Mucosa of descending colon (tissue), 3 donors: ENCODE data around the gene CDK11A. TPM values are rescaled to one million over a fixed set of nuclear protein-coding genes. Genes with fewer than 3 reads are reported as not detected.
A peak's percentile ranks its signal among the peaks of the same experiment; 100 is the strongest.
"Not testable (repeated sequence)": the region's sequence is repeated elsewhere in the genome, so short reads cannot be mapped to it uniquely, and the experiment has no call there.

Experiments
- ATAC-seq: fragments of 200-7000 bp; cut with Tn5 transposase; one replicate; pipeline ENCODE4 v1.9.1; 2020; ENCODE audit warnings: mild to moderate bottlenecking, moderate library complexity
- DNase-seq, 3 donors: peaks; one replicate each; pipeline ENCODE4 v3.0.0-alpha.2; 2020
- H3K36me3 ChIP-seq: fragments of 200-600 bp; one replicate; pipeline ENCODE4 v1.8.0; 2021; ENCODE audit warnings: low read depth, mild to moderate bottlenecking
- H3K4me1 ChIP-seq: fragments of 200-600 bp; one replicate; pipeline ENCODE4 v1.8.0; 2021; ENCODE audit warnings: low read depth, mild to moderate bottlenecking
- H3K4me3 ChIP-seq: fragments of 200-600 bp; one replicate; pipeline ENCODE4 v1.8.0; 2021; ENCODE audit warnings: mild to moderate bottlenecking
- H3K9me3 ChIP-seq: fragments of 200-600 bp; one replicate; pipeline ENCODE4 v1.8.0; 2021; ENCODE audit warnings: mild to moderate bottlenecking
- CTCF ChIP-seq: fragments of 200-600 bp; IDR thresholded peaks from one replicate; pipeline ENCODE4 v1.8.0; 2022; ENCODE audit warnings: antibody characterized with exemption, mild to moderate bottlenecking
- intact Hi-C, 2 donors: fragments of 100-400 bp; cut with DNase I in 1 of 2; cut with micrococcal nuclease in 1 of 2; formaldehyde crosslinking; loops; one replicate each; pipeline versions ENCODE4 v1.11.0 to v1.11.1; 2022; cut with DNase I, micrococcal nuclease
- total RNA-seq, 3 donors: library from RNA; stranded (reverse); fragmentation: NEBNext Ultra II Directional in 2 of 3; extraction: Animal tissue kit (Norgen Biotek cat#: 25700) in 2 of 3; gene quantifications; one replicate each; pipeline versions ENCODE4 v1.2.1 to v1.2.4, GENCODE V29; 2021 to 2023
- donor health status: DM: no; HTN: no; CAD: no; lungs with moderate emphysema.
- donor health status: DM: no; HTN: no; CAD: no.
- donor health status: DM: no; HTN: yes; CAD: no.

Gene CDK11A
- total RNA-seq, 3 donors from 2014 or later: 67.1 to 91.0 (median 83.5) TPM

DNA sequence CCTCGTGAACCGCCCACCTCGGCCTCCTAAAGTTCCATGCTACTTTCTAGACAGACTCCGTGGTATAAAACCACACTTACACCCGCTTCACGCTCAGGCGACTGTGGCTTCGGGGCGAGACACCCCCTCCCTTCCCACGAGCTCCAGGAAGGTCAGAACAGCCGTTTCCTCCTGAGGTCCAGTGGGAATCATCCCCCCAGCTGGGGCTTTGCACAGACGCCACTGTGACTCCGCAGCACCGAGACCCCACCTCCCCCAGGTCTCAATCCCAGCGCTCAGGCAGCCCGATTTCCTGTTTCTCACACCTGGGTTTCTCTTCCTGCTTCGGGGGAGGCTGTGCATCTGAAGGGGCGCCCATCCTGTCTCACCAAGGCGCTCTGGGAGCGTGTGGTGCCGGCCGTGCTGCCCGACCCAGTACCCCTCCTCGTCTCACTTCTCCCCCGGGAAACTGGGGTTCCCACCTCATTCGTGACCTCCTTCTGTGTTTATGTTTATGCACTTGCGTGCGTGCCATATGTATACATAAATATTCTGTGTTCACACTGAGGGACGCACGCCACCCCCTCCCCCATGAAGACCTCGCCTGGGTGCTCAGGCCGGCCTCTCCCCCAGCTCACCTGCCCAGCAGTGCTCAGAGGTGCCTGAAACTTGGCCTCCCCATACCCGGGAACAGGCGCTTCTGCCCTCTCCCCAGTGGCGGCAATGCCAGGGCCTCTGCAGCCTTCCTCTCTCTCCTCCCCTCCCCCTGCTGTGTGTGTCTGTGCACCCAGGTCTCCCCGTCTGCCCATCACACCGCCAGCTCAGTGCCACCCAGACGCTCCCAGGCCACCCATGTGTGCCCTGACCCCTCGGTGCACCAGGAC, 46.2 kb downstream of the CDK11A start:
- ATAC-seq (peak; percentile 58), DNase-seq (peak; percentile 51 to 75 (median 54))

DNA sequence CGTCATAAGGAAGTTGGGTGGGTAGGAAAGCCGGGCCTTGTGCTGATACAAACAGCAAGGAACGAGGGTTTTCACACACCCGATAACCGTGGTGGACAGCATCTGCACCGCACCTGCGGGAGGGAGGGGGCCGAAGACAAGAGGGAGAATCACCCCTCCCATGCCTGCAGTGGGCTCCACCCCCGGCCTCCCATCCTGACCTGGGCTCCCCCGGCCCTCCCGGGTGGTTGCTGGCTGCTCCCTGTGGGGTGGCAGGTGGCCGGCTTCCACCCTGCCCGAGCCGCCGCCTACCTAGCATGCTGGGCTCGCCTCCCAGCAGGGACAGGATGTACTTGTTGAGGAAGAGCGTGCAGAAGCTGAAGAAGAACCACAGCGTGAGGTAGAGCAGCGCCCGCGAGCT, 48.1 kb downstream of the CDK11A start:
- ATAC-seq, H3K36me3 ChIP-seq, H3K9me3 ChIP-seq, H3K4me3 ChIP-seq, DNase-seq, intact Hi-C loops: not testable (repeated sequence)
- H3K4me1 ChIP-seq: peaks cover 21% of the 10 kb centered on the region

More for the DNA sequence above, 46.2 kb downstream of the CDK11A start:
- H3K4me3 ChIP-seq: no peak overlapping the region
- no peak for TF ChIP-seq CTCF
- intact Hi-C loops: no loop called here
- H3K36me3 ChIP-seq: no peaks in the 10 kb centered on the region
- no peaks in the 10 kb centered on the region for H3K9me3 ChIP-seq
- H3K4me1 ChIP-seq: peaks cover 23% of the 10 kb centered on the region

- H3K9me3 ChIP-seq, ATAC-seq, H3K36me3 ChIP-seq, intact Hi-C loops, H3K4me3 ChIP-seq: not testable (repeated sequence)
- peaks cover 16% of the 10 kb centered on the region for H3K4me1 ChIP-seq
- DNase-seq: peak in 1 of 3 donors; percentile 51
Observed at GRCh38 chr1:1675218-1675617, 48.9 kb downstream of the CDK11A start.

- intact Hi-C loops, ATAC-seq, H3K4me3 ChIP-seq: not testable (repeated sequence)
Observed at GRCh38 chr1:1674806-1675205, 49.4 kb downstream of the CDK11A start.

DNA sequence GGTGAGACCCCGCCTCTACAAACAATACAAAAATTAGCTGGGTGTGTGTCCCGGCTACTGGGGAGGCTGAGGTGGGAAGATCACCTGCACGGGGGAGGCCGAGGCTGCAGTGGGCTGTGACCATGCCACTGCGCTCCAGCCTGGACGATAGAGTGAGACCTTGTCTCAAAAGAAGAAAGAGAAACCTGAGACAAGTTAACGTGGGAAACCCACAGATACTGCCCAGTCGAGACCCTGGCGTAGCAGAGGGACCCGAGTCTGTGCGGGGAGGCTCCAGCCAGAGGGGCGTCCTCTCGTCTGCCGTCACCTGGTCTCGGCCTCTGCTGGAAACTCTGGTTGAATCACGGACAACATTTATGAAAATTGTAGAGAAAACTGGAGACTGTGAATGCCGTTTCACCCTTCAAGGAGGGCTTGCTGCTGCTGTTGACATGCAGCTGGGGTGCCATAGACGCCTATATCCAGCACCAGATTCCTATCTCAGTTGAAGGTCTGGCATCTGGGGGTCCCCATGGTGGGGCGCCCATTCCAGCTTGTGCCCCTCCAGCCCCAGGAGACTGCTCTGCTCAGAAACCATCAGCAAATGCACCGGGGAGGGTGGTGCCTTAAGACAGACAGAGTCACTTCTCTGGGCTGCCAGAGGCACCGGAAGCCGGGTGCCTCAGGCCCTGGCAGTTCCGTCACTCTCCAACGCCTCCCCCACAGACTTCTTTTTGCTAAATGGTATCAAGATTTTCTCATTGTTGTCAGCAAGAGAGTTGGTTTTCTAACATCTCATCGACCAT, 51.8 kb downstream of the CDK11A start:
- Histone ChIP-seq H3K9me3 (no peaks in the 10 kb centered on the region), H3K4me1 (no peaks in the 10 kb centered on the region), H3K4me3 (no peak overlapping the region), H3K36me3 (no peaks in the 10 kb centered on the region)
- DNase-seq: peak in 1 of 3 donors; percentile 25
- ATAC-seq: no peak
- TF ChIP-seq CTCF: no peak
- intact Hi-C loops: no loop called here

More at GRCh38 chr1:1674806-1675205, 49.4 kb downstream of the CDK11A start:
- not testable (repeated sequence) for H3K36me3 ChIP-seq, DNase-seq, H3K9me3 ChIP-seq
- H3K4me1 ChIP-seq: peaks cover 16% of the 10 kb centered on the region

DNA sequence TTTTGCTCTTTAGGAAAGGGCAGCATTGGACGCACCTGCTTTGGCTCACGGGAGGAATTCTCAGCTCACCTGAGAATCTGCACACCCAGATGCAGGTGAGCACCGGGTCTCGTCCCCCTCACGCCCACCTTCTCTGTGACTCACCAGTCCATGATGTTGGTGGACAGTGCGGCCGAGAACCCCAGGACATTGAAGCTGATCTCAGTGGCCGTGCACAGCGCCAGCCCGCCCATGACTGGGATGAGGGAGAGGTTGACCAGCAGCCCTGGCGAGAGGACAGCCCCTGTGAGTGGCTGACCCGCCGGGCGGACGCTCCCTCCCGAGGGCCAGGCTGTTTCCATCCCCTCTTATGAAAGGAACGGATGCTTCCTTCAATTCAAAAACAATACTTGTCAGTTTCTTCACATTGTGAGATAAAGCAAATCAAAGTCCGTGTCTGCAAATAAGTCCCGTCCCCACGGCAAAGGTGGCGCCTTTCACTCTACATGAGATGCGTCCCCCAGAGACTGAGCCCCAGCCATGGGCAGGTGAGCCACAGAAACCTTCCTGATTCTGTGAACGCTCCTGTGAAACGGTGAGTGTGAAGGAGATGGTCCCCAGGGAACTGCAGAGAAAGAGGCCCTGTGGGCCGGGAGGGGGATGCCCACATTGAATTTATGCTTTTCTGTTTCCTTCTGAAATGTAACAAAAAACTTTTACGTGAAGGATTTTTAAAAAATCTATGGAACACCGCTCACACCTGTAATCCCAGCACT, 52.6 kb downstream of the CDK11A start:
- DNase-seq (peak in 1 of 3 donors; percentile 42), ATAC-seq (no peak)
- H3K4me3 ChIP-seq: no peak overlapping the region
- H3K36me3 ChIP-seq: no peaks in the 10 kb centered on the region
- intact Hi-C loops: no loop called here
- no peaks in the 10 kb centered on the region for H3K9me3 ChIP-seq
- TF ChIP-seq CTCF: no peak
- no peaks in the 10 kb centered on the region for H3K4me1 ChIP-seq
